Measurements from ENCODE around the gene PHACTR2. TPM values are rescaled to one million over a fixed set of nuclear protein-coding genes. Genes with fewer than 3 reads are reported as not detected.
"Not testable (repeated sequence)": the region's sequence is repeated elsewhere in the genome, so short reads cannot be mapped to it uniquely, and the experiment has no call there.

PHACTR2 gene
- total and polyA plus RNA-seq, 4 donors = 11.0 to 119 (median 43.8) TPM

GRCh38 chr6:143734641-143735063, 56.9 kb downstream of the PHACTR2 start:
- no peaks in the 10 kb centered on the region for H3K36me3 ChIP-seq (ENCODE audit: control insufficient read depth in 4 of 4, insufficient read depth in 4 of 4, low read length in 4 of 4)
- DNase-seq (peak in 2 of 3 donors; percentile 32 to 35), ATAC-seq (ENCODE audit: insufficient read depth, low FRiP score) (no peak)
- WGBS, 2 donors = 18 to 26% methylated on average over 1 of the region's 1 CpG
- H3K4me1 ChIP-seq (ENCODE audit: control insufficient read depth in 5 of 5, insufficient read depth in 5 of 5, low read length in 5 of 5) = peaks cover 4 to 14% (median 6%) of the 10 kb centered on the region in 5 donors
- no peak overlapping the region for H3K27ac ChIP-seq (ENCODE audit: low read depth in 1 of 2, low read length in 1 of 2)
- no peak for TF ChIP-seq CTCF (IDR thresholded peaks at IDR 0.05; ENCODE audit: control extremely low read depth, extremely low read depth)
- H3K4me3 ChIP-seq = no peak overlapping the region
- H3K27me3 ChIP-seq (ENCODE audit: control insufficient read depth in 3 of 3, insufficient read depth in 3 of 3, low read length in 2 of 3) = no peaks in the 10 kb centered on the region
- no peak overlapping the region for H3K9ac ChIP-seq (ENCODE audit: insufficient read depth in 1 of 2, low read length in 2 of 2)
- no peaks in the 10 kb centered on the region for H3K9me3 ChIP-seq (ENCODE audit: control insufficient read depth in 4 of 4, insufficient read depth in 3 of 4, low read length in 3 of 4)

GRCh38 chr6:143738072-143738690, 60.4 kb downstream of the PHACTR2 start:
- not testable (repeated sequence) for H3K4me3 ChIP-seq; H3K9me3 ChIP-seq (ENCODE audit: control insufficient read depth in 4 of 4, insufficient read depth in 3 of 4, low read length in 3 of 4); H3K36me3 ChIP-seq (ENCODE audit: control insufficient read depth in 4 of 4, insufficient read depth in 4 of 4, low read length in 4 of 4); ATAC-seq (ENCODE audit: insufficient read depth, low FRiP score); H3K27me3 ChIP-seq (ENCODE audit: control insufficient read depth in 3 of 3, insufficient read depth in 3 of 3, low read length in 2 of 3); DNase-seq; H3K9ac ChIP-seq (ENCODE audit: insufficient read depth in 1 of 2, low read length in 2 of 2); H3K27ac ChIP-seq (ENCODE audit: low read depth in 1 of 2, low read length in 1 of 2)
- H3K4me1 ChIP-seq (ENCODE audit: control insufficient read depth in 5 of 5, insufficient read depth in 5 of 5, low read length in 5 of 5) = peaks cover 4 to 28% (median 17%) of the 10 kb centered on the region in 5 donors
- 96 to 97% methylated on average over 12 of the region's 12 CpGs for whole genome bisulfite sequencing, 2 donors

- Histone ChIP-seq H3K9ac (ENCODE audit: insufficient read depth in 1 of 2, low read length in 2 of 2) (no peak overlapping the region), H3K36me3 (ENCODE audit: control insufficient read depth in 4 of 4, insufficient read depth in 4 of 4, low read length in 4 of 4) (no peaks in the 10 kb centered on the region), H3K9me3 (ENCODE audit: control insufficient read depth in 4 of 4, insufficient read depth in 3 of 4, low read length in 3 of 4) (no peaks in the 10 kb centered on the region), H3K27me3 (ENCODE audit: control insufficient read depth in 3 of 3, insufficient read depth in 3 of 3, low read length in 2 of 3) (no peaks in the 10 kb centered on the region), H3K27ac (ENCODE audit: low read depth in 1 of 2, low read length in 1 of 2) (peak overlapping the region in 1 of 2 donors; percentile 46), H3K4me1 (ENCODE audit: control insufficient read depth in 5 of 5, insufficient read depth in 5 of 5, low read length in 5 of 5) (peaks cover 5 to 33% (median 28%) of the 10 kb centered on the region in 5 donors), H3K4me3 (no peak overlapping the region)
- no peak for TF ChIP-seq CTCF (IDR thresholded peaks at IDR 0.05; ENCODE audit: control extremely low read depth, extremely low read depth)
- WGBS, 2 donors = 88 to 94% methylated on average over 13 of the region's 13 CpGs
- ATAC-seq (ENCODE audit: insufficient read depth, low FRiP score) (no peak), DNase-seq (no peak)
These were observed 61.6 kb downstream of the PHACTR2 start for GRCh38 chr6:143739341-143739851.

GRCh38 chr6:143740213-143740612, 62.4 kb downstream of the PHACTR2 start:
- TF ChIP-seq CTCF (IDR thresholded peaks at IDR 0.05; ENCODE audit: control extremely low read depth, extremely low read depth) = no peak
- ATAC-seq (ENCODE audit: insufficient read depth, low FRiP score) = no peak
- H3K9ac ChIP-seq (ENCODE audit: insufficient read depth in 1 of 2, low read length in 2 of 2) = no peak overlapping the region

More at GRCh38 chr6:143740213-143740612, 62.4 kb downstream of the PHACTR2 start:
- DNase-seq = no peak
- Histone ChIP-seq H3K27ac (ENCODE audit: low read depth in 1 of 2, low read length in 1 of 2) (no peak overlapping the region), H3K4me3 (no peak overlapping the region), H3K9me3 (ENCODE audit: control insufficient read depth in 4 of 4, insufficient read depth in 3 of 4, low read length in 3 of 4) (no peaks in the 10 kb centered on the region), H3K36me3 (ENCODE audit: control insufficient read depth in 4 of 4, insufficient read depth in 4 of 4, low read length in 4 of 4) (no peaks in the 10 kb centered on the region), H3K4me1 (ENCODE audit: control insufficient read depth in 5 of 5, insufficient read depth in 5 of 5, low read length in 5 of 5) (peaks cover 11 to 37% (median 33%) of the 10 kb centered on the region in 5 donors), H3K27me3 (ENCODE audit: control insufficient read depth in 3 of 3, insufficient read depth in 3 of 3, low read length in 2 of 3) (no peaks in the 10 kb centered on the region)
- 93 to 95% methylated on average over 2 of the region's 2 CpGs for WGBS, 2 donors
